Activated T-helper 17 cell treated with anti-CD3 and anti-CD28 coated beads, Interleukin-2, amount 50 U/mL, for 72 hours (primary cell): Measurements from ENCODE around the gene TEX38. TPM values are rescaled to one million over a fixed set of nuclear protein-coding genes. Genes with fewer than 3 reads are reported as not detected.

ENCODE experiments used
- ATAC-seq: fragments of 150-1000 bp; cut with Tn5 transposase; replicated peaks from 2 replicates; pipeline ENCODE4 v1.10.0; 2021; ENCODE audit warnings: mild to moderate bottlenecking, moderate library complexity
- H3K27ac Mint-ChIP-seq: one replicate; pipeline ENCODE4 v1.8.0; 2022; ENCODE audit warnings: mixed read lengths
- H3K27me3 Mint-ChIP-seq: one replicate; pipeline ENCODE4 v1.8.0; 2022; ENCODE audit warnings: mixed read lengths
- H3K36me3 Mint-ChIP-seq: one replicate; pipeline ENCODE4 v1.8.0; 2022; ENCODE audit warnings: low read depth, mild to moderate bottlenecking, mixed read lengths
- H3K4me1 Mint-ChIP-seq: one replicate; pipeline ENCODE4 v1.8.0; 2022; ENCODE audit warnings: mixed read lengths
- H3K4me3 Mint-ChIP-seq: one replicate; pipeline ENCODE4 v1.8.0; 2022; ENCODE audit warnings: mild to moderate bottlenecking, mixed read lengths
- H3K9me3 Mint-ChIP-seq: one replicate; pipeline ENCODE4 v1.8.0; 2022; ENCODE audit warnings: mixed read lengths
- total RNA-seq, 2 donors: library from RNA; stranded (reverse); gene quantifications; one replicate each; pipeline ENCODE4 v1.2.3, GENCODE V29; 2022

TEX38 gene
- total RNA-seq, 2 donors from 2014 or later = 0.26 TPM; not detected in 1

DNA sequence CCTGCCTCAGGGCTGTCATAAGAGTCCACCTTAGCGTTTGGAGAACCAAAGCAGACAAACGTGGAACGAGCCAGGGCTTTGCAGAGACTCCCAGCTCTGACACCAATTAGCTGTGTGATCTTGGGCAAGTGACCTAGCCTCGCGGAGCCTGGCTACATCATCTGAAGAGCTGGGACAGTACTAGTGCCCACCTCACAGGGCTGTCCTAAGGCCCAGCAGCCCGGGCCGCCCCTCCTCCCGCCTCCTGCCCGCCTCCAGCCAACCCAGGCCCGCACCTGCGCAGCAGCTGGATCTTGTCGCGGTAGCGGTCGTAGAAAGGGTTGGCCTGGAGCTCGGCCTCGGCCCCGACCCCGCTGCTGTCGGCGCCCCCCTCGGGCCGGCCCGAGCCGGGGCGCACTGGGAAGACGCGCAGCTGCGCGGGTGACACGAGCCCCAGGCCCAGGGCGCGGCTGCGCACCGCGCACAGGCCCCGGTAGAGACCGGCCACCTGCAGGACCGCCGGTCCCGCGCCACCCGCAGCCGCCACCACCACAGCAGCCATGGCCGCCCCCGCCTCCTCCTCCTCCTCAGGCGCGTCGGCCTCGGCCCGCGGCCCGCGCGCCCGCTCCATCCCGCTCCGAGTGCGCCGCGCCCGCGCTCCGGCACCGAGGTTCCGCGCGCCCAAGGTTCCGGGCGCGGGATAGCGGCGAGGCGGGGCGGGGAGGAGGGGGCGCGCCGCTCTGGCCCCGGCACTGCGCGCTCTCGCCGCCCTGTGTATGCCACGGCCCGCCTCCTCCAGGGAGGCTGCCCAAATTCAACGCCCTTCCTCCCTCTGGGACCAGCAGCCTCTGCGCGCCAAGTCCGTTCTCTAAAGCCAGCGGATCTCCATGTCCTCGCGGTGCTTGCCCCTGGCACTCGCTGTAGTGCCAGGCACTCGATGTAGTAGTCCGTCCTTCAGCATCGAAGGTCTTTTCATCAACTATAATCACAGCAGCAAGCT is 3.6 kb upstream of the TEX38 start, which contains the start of gene ATPAF1:
TSS of gene ATPAF1 (minus strand) at position 583 of the 979 bp plus-strand sequence. CDS start at position 541, 42 bp downstream.
- no peak within 1 kb of the TSS for H3K4me3 Mint-ChIP-seq
- peaks cover 15% of the 10 kb centered on the region for H3K4me1 Mint-ChIP-seq
- ATAC-seq = peak; percentile 92
- H3K27ac Mint-ChIP-seq = peak within 1 kb of the TSS; percentile 70
- H3K27me3 Mint-ChIP-seq = no peaks in the 10 kb centered on the region
- no peaks in the 10 kb centered on the region for H3K9me3 Mint-ChIP-seq
- H3K36me3 Mint-ChIP-seq = peaks cover 28% of the 10 kb centered on the region

DNA sequence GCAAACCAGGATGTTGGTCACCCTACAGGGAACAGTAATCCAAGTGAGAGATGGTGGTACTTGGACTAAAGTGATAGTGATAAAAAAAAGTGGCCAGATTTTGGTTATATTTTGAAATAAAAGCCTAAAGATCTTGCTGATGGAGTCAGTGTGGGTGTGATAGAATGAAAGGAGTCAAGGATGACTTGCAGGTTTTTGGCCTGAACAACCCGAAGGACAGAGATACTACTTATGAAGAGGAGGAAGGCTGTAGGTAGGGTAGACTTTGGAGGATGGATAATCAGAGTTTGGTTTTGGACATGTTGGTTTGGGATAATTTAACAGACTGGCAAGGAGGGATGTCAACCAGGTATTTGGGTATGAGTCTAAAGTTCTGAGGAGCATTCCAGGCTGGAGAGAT is 1.5 kb upstream of the TEX38 start:
- H3K36me3 Mint-ChIP-seq = peaks cover 22% of the 10 kb centered on the region
- no peaks in the 10 kb centered on the region for H3K27me3 Mint-ChIP-seq
- no peak for ATAC-seq
- peaks cover 21% of the 10 kb centered on the region for H3K4me1 Mint-ChIP-seq
- H3K27ac Mint-ChIP-seq = no peak overlapping the region
- no peaks in the 10 kb centered on the region for H3K9me3 Mint-ChIP-seq
- no peak overlapping the region for H3K4me3 Mint-ChIP-seq

- ATAC-seq = no peak
- Mint-ChIP-seq H3K4me3 (no peak overlapping the region), H3K36me3 (peaks cover 47% of the 10 kb centered on the region), H3K9me3 (no peaks in the 10 kb centered on the region), H3K27ac (peak overlapping the region; percentile 35), H3K27me3 (no peaks in the 10 kb centered on the region), H3K4me1 (peaks cover 29% of the 10 kb centered on the region)
Observed at GRCh38 chr1:46672696-46673095, 1.0 kb downstream of the TEX38 start.

- Mint-ChIP-seq H3K4me1 (peaks cover 29% of the 10 kb centered on the region), H3K4me3 (peak overlapping the region; percentile 7), H3K36me3 (peaks cover 58% of the 10 kb centered on the region)
Observed at GRCh38 chr1:46673749-46674182, 2.1 kb downstream of the TEX38 start.

DNA sequence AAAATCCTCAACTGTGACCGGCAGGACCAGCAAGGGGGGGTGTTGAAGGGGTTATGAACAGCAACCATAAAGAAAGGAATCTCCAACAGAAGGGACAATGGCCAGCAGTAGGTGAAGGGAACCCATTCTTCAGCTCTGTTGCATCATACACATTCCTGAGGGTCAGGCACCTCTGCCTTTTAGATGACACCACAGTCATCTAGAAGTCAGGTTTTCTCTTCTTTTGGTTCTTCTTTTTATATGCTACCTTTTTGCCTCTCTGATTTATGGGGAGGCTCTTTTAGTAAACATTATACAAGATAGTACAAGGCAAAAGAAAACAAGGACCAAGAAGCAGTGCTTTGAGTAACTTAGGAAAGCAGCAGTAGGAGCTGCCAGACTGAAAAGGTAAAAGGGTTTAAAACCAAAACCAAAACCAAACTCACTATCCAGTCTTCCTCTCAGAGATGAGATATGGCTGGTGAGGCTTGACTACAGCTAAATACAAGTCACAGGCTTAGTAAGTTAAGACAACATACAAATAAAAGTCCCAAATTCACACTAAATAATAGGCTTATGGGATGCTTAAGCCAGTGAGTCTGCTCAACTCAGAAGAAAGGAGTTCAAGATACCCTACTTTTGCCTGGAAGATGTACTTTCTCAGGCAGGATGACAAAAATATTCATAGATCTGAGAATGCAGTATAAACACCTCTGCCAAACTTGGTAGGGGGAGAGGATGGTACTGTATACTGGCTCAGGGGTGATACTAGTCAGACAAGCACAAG is 4.1 kb downstream of the TEX38 start:
- Mint-ChIP-seq H3K36me3 (peaks cover 75% of the 10 kb centered on the region), H3K27ac (peak overlapping the region; percentile 89), H3K4me3 (peak overlapping the region; percentile 78), H3K27me3 (no peaks in the 10 kb centered on the region), H3K9me3 (no peaks in the 10 kb centered on the region), H3K4me1 (peaks cover 29% of the 10 kb centered on the region)
- peak; percentile 81 for ATAC-seq

More at GRCh38 chr1:46673749-46674182, 2.1 kb downstream of the TEX38 start:
- H3K27me3 Mint-ChIP-seq = no peaks in the 10 kb centered on the region
- H3K27ac Mint-ChIP-seq = peak overlapping the region; percentile 71
- peak; percentile 82 for ATAC-seq
- H3K9me3 Mint-ChIP-seq = no peaks in the 10 kb centered on the region

DNA sequence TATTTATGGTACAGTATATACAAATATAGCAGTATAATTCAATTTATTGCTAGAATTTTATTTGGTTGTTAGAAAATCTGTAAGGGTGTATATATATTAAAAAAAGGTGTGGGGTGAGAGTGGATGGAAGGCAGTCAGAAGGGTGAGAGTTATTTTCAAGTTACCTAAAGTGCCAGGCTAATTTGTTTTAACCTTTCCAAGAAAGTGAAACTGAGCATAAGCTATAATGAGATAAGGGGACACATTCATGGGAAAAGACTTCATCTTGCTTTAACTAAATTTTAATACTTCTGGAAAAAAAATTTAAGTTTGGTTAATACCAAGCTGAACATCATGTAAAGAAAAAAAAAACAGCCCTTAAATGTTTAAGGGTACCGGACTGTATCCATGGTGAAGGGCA is 4.9 kb downstream of the TEX38 start:
- Mint-ChIP-seq H3K4me3 (peak overlapping the region; percentile 78), H3K27ac (peak overlapping the region; percentile 89), H3K27me3 (no peaks in the 10 kb centered on the region), H3K4me1 (peaks cover 29% of the 10 kb centered on the region), H3K9me3 (no peaks in the 10 kb centered on the region), H3K36me3 (peaks cover 83% of the 10 kb centered on the region)
- ATAC-seq = no peak

- Mint-ChIP-seq H3K4me1 (peaks cover 29% of the 10 kb centered on the region), H3K27me3 (no peaks in the 10 kb centered on the region), H3K27ac (peak overlapping the region; percentile 89), H3K9me3 (no peaks in the 10 kb centered on the region), H3K4me3 (peak overlapping the region; percentile 78), H3K36me3 (peaks cover 90% of the 10 kb centered on the region)
- no peak for ATAC-seq
Observed at GRCh38 chr1:46677339-46677738, 5.7 kb downstream of the TEX38 start.

DNA sequence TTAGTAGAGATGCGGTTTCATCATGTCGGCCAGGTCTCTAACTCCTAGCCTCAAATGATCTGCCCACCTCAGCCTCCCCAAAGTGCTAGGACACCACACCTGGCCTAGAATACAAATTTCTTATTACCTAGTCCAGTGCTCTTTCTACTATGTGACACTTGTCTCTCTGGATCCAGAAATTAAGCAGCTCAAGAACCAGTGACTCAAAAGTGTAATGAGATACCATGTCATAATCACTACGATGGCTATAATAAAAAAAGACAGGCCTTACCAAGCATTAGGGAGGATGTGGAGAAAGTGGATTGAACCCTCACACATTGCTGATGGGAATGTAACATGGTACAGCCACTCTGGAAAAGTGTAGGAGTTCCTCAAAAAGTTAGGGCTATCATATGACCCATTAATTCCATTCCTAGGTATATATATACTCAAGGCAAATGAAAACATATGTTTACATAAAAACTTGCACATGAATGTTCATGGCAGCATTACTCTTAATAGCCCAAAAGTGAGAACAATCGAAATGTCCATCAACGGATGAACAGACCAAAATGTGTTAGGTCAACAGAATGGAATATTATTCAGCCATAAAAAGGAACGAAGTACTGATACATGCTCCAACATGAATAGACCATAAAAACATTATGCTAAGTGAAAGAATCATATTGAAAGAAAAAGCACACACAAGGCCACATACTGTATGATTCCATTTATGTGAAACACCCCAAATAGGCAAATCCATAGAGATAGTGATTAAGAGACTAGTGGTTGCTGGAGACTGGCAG is 8.3 kb downstream of the TEX38 start:
- no peaks in the 10 kb centered on the region for H3K9me3 Mint-ChIP-seq
- H3K4me1 Mint-ChIP-seq = peaks cover 23% of the 10 kb centered on the region
- peaks cover 98% of the 10 kb centered on the region for H3K36me3 Mint-ChIP-seq
- H3K4me3 Mint-ChIP-seq = no peak overlapping the region
- H3K27me3 Mint-ChIP-seq = no peaks in the 10 kb centered on the region
- H3K27ac Mint-ChIP-seq = peak overlapping the region; percentile 53
- ATAC-seq = no peak

GRCh38 chr1:46681333-46682034 is 9.8 kb downstream of the TEX38 start:
- Mint-ChIP-seq H3K9me3 (no peaks in the 10 kb centered on the region), H3K27ac (peak overlapping the region; percentile 25), H3K4me3 (no peak overlapping the region), H3K27me3 (no peaks in the 10 kb centered on the region), H3K36me3 (peaks cover 98% of the 10 kb centered on the region), H3K4me1 (peaks cover 10% of the 10 kb centered on the region)
- no peak for ATAC-seq

DNA sequence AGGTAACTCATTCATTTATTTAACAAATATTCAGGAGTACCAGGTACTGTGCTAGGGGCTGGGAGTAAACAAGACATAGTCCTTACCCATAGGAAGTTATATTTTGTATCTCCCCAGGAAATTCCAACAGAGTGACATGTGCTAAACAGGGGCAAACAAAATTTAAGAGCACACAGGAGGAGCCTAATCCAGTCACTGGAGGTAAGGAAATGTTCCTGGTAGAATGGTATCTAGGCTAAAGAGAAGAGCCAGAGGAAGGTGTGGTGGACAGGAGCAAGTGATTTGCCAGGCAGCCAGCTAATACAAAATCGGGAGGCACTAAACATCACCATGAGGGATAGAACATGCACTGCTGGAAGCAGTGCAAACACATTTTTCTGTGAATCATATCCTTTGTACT is 10.4 kb downstream of the TEX38 start:
- no peaks in the 10 kb centered on the region for H3K9me3 Mint-ChIP-seq
- no peak overlapping the region for H3K4me3 Mint-ChIP-seq
- peak overlapping the region; percentile 25 for H3K27ac Mint-ChIP-seq
- peaks cover 98% of the 10 kb centered on the region for H3K36me3 Mint-ChIP-seq
- H3K27me3 Mint-ChIP-seq = no peaks in the 10 kb centered on the region
- H3K4me1 Mint-ChIP-seq = peaks cover 4% of the 10 kb centered on the region
- ATAC-seq = no peak

- H3K27ac Mint-ChIP-seq = peak overlapping the region; percentile 31
- no peak overlapping the region for H3K4me3 Mint-ChIP-seq
- peaks cover 100% of the 10 kb centered on the region for H3K36me3 Mint-ChIP-seq
- no peak for ATAC-seq
- no peaks in the 10 kb centered on the region for H3K27me3 Mint-ChIP-seq
- no peaks in the 10 kb centered on the region for H3K9me3 Mint-ChIP-seq
- H3K4me1 Mint-ChIP-seq = no peaks in the 10 kb centered on the region
Observed at GRCh38 chr1:46684670-46685069, 13.0 kb downstream of the TEX38 start.

- ATAC-seq = no peak
- Mint-ChIP-seq H3K27ac (peak overlapping the region; percentile 28), H3K9me3 (no peaks in the 10 kb centered on the region), H3K36me3 (peaks cover 100% of the 10 kb centered on the region), H3K27me3 (no peaks in the 10 kb centered on the region), H3K4me3 (no peak overlapping the region), H3K4me1 (peaks cover 3% of the 10 kb centered on the region)
Observed at GRCh38 chr1:46686255-46686654, 14.6 kb downstream of the TEX38 start.

GRCh38 chr1:46687093-46687659 is 15.5 kb downstream of the TEX38 start:
- Mint-ChIP-seq H3K4me1 (peaks cover 3% of the 10 kb centered on the region), H3K36me3 (peaks cover 100% of the 10 kb centered on the region), H3K27ac (peak overlapping the region; percentile 79), H3K27me3 (no peaks in the 10 kb centered on the region), H3K9me3 (no peaks in the 10 kb centered on the region), H3K4me3 (no peak overlapping the region)
- ATAC-seq = no peak
